ENCODE measurements around the gene C17orf78.
A peak's percentile ranks its signal among the peaks of the same experiment; 100 is the strongest.
"Not testable (repeated sequence)": the region's sequence is repeated elsewhere in the genome, so short reads cannot be mapped to it uniquely, and the experiment has no call there.

The C17orf78 gene

DNA sequence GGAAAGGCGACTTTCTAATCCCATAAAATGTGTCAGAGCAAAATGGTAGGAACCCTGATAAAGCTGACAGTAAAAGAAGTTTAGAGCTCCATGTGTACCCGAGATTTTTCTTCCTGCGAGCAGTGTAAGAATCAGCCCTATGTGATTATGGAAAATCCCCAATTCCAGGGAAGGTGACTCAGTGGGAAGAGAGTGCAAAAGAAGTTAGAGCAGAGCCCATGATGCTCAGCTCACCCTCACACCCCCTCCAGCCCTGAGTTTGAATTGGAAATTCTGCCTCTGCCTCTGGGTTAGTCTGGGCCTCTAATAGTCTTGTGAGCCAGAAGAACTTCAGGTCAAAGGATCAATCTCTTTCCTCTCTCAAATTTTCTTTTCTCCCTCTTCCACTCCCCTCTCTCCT lies 12.5 kb downstream of the C17orf78 start:
- DNase-seq = no peak

GRCh38 chr17:37389160-37389559 lies 13.4 kb downstream of the C17orf78 start:
- no peak for DNase-seq

DNA sequence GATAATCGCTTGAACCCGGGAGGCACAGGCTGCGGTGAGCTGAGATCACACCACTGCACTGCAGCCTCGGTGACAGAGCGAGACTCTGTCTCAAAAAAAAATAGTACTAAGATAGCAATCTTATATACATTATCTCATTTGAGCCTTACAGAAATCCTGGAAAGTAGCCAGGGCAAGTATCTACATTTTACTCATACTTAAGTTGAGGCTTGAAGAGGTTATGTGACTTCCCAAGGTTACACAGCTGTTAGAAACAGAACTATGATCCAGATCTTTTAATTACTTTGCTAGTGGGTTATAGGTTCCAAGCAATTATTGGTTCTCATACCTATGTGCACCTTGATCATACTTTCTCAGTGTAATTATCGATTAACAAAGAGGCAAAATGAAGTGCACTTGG lies 15.4 kb downstream of the C17orf78 start:
- no peak for DNase-seq

GRCh38 chr17:37392024-37392590 lies 16.3 kb downstream of the C17orf78 start:
- DNase-seq = no peak

- no peak for DNase-seq
Observed at GRCh38 chr17:37393352-37393751, 17.6 kb downstream of the C17orf78 start.

- DNase-seq = no peak
Observed at GRCh38 chr17:37399265-37399803, 23.5 kb downstream of the C17orf78 start.

DNA sequence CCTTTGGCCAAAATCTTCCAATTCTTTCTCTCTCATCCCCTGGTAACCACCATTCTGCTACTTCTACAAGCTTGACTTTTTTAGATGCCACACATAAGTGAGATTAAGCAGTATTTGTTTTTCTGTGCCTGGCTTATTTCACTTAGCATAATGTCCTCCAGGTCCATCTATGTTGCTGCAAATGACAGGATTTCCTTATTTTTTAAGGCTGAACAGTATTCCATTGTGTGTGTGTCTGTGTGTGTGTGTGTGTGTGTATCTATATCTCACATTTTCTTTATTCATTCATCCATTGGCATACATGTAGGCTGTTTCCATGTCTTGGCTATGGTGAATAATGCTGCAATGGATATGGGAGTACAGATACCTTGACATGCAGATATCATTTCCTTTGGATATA lies 24.7 kb downstream of the C17orf78 start:
- no peak for DNase-seq

DNA sequence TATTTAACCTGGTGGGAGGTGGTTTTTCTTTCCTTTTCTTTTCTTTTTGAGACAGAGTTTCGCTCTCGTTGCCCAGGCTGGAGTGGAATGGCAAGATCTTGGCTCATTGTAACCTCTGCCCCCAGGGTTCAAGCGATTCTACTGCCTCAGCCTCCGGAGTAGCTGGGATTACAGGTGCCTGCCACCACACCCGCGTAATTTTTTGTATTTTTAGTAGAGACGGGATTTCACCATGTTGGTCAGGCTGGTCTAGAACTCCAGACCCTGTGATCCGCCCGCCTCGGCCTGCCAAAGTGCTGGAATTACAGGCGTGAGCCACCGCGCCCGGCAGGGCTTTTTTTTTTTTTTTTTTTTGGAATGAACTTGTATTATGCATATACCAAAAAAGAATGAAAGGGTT lies 29.7 kb downstream of the C17orf78 start:
- not testable (repeated sequence) for DNase-seq

DNA sequence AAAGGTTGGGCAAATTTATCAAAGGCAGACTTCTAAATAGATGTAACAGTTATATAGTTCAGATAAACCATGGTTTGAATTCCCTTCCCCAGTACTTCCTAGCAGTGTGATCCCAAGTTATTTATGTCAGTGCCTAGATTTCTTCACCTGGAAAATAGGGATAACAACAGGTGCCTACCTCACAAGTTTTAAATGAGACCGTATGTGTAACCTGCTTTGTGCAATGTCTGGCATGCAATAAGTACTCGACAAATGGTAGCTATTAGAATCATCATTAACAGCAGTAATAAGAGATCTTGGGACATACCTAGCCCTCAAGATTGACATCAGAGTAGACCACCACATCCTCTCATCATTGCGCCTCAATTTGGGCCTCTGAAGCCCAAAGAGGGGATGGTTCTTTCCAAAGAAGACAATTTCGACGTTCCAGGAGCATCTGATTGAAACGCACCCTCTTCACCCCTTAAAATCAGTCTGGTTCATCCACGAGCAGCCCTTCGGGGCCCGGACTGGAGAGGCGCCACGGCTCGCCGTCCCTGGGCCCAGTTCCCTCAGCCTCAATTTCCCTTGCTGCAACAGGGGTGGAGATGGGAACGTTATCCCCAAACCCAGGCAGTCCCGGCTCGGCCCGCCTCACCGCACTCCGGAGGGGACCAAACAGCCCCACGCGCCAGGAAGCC lies 30.3 kb downstream of the C17orf78 start:
- no peak for DNase-seq

DNA sequence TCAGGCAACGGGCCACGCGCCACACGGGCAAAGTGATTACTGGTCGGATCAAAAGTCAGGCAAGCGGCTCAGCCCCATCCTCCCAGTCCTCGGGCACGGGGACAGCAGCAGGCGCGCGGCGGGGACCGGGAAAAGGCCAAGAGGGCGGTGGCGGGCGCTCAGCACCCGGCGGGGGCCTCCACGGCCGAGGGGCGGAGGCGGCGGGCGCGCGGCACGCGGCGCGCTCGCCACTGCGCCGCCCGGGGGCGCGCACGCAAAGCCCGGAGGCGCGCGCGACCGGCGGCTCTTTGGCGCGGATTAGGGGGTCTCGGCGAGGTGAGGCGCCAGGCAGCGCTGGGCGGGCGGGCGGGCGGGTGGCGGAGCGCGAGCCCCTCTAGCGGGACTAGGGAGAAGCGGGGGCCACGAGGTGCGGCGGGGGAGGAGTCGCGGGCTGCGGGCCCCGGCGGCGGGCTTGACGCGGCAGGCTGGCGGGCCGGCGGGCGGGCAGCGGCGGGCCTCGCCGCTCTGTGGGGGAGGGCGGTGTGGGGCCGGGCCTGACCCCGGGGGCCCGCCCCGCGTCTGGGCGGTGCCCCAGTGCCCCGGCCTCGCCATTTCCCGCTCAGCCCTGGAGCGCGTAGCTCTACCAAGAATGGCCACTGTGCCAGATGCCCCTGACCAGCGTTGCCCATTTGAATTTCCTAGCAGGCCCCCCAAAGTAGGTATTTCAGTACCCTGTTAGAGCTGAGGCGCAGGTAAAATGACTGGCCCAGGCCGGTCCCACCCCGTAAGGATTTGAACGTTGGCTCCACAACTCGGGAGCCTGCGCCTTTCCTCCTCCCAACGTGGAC lies 31.1 kb downstream of the C17orf78 start, which contains the start of the genes ACACA and TADA2A:
ACACA (minus strand) TSS at position 202 of the 827 bp plus-strand sequence. CDS start 537 bp downstream, outside the sequence.
TADA2A (plus strand) TSS at position 252 of the 827 bp plus-strand sequence. CDS start 4,480 bp downstream, outside the sequence.
- DNase-seq = peak; percentile 82

DNA sequence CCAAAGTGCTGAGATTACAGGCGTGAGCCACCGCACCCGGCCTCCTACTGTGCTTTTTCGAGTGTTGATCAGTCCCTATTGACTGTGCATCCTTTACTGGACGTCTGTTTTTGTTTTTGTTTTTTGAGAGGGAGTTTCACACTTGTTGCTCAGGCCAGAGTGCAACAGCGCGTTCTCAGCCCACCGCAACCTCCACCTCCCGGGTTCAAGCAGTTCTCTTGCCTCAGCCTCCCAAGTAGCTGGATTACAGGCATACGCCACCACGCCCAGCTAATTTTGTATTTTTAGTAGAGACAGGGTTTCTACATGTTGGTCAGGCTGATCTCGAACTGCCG lies 32.3 kb downstream of the C17orf78 start:
- DNase-seq = not testable (repeated sequence)

- no peak for DNase-seq
Observed at GRCh38 chr17:37410357-37410756, 34.6 kb downstream of the C17orf78 start.

DNA sequence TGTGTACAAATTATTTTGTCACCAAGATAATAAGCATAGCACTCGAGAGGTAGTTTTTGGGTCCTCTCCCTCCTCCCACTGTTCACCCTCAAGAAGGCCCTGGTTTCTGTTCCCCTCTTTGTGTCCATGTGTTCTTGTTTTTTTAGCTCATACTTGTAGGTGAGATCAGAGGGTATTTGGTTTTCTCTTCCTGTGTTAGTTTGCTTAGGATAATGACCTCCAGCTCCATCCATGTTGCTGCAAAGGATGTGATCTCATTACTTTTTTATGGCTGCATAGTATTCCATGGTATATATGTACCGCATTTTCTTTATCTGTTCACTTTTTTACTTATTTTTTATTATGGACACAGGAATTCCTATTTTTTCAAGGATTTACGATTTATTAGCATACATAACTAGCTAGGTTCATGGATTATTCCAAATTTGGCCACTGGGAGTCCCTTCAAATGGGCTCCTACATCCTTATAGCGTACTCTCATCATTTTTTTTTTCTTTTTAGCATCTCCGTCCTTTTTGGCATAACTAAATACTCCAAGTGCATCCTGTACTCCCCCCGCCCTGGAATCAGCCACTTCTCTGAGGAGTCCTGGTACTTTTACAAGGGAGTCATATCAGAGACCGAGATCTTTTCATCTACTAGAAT lies 38.2 kb downstream of the C17orf78 start:
- no peak for DNase-seq

GRCh38 chr17:37417852-37418251 lies 42.1 kb downstream of the C17orf78 start:
- DNase-seq = no peak

DNA sequence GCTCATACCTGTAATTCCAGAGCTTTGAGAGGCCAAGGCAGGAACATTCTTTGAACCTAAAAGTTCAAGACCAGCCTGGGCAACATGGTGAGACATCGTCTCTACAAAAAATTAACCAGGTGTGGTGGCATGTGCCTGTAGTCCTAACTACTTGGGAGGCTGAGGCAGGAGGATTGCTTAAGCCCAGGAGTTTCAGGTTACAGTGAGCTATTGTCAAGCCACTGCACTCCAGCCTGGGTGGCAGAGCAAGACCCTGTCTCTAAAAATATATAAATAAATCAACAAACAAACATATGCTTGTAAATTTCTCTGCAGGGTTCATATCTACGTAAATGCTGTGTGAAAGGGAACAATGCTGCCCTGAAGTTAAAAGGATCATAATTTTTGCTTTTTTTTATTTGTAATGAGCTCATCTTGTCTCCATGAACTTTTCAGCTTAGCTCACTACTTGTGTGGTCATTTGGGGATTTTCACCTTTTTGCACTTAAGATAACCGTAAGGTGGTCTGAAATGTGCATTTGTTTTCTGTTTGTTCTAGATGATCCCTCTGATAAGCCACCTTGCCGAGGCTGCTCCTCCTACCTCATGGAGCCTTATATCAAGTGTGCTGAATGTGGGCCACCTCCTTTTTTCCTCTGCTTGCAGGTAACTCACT lies 47.3 kb downstream of the C17orf78 start:
- DNase-seq = no peak

- no peak for DNase-seq
Observed at GRCh38 chr17:37425268-37425667, 49.5 kb downstream of the C17orf78 start.

DNA sequence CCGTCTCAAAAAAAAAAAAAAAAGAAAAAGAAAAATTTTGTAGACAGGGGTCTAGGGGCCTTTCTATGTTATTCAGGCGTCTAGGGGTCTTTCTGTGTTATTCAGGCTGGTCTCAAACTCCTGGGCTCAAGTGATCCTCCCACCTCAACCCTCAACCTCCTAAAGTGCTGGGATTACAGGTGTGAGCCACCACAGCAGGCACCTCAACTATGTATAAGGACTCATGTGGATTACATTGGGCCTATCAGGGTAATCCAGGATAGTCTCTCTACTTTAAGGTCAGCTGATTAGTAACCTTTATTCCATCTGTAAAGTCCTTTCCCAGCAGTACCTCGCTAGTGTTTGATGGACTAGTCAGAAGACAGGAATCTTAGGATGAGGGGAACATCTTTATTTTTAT lies 53.3 kb downstream of the C17orf78 start:
- DNase-seq = no peak

DNA sequence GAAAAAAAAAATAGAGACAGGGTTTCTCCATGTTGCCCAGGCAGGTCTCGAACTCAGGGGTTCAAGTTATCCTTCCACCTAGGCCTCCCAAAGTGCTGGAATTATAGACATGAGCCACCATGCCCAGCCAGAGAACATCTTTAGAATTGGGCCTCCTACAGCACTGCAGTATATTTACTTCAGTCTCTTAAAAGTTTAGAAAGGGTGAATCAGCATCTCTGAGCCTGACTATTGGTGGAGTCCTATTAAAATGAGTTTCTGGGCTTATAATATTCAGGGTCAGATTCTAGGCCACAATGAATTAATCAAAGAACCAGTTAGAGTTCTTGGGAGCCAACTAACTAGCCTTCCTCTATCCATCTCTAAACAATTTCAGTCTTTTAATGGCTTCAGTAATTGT lies 53.7 kb downstream of the C17orf78 start:
- DNase-seq = no peak

DNA sequence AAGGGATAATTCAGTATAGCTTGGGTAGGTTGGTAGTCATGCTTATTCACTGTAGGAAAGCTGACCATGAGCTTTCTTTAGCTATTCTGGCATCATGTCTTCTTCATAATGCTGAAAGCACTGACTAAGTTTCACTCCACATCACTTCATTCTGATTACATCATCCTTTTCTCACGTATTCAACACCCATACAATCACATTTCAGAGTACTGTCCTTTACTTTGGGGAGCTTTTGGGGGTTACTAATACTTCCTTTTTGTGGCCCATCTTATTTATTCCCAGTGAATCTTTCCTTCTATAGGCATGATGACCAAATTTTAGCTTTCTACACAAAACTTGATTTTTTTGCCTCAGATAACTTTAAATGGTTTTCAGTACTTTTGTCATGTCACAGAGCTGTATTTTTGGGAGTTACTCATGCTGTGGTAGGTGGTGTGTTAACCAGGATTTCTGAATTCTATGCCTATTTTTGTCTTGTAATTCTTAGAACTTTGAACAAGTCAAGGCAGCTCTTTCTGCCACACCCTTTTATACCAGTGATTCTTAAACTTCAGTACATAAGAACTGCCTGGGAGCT lies 54.4 kb downstream of the C17orf78 start:
- no peak for DNase-seq

- DNase-seq = no peak
Observed at GRCh38 chr17:37432671-37433070, 56.9 kb downstream of the C17orf78 start.

DNA sequence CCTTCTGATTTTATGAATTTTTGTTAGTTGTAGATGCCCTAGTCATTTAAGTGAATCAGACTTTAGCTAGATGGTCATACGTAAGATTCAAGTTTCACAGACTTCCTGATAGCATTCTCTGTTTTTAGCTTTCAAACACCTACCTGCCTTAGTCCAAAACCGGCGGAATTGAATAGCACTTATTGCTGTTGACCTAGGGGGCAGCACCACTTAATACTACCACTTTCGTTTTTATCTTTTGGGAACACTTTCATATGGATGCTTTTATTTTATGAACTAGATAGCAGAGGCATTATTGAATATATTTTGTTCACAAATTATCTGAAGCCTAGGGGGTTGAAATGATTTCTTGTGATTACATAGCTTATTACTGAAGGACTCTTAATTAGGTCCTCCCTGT lies 62.4 kb downstream of the C17orf78 start:
- no peak for DNase-seq

DNA sequence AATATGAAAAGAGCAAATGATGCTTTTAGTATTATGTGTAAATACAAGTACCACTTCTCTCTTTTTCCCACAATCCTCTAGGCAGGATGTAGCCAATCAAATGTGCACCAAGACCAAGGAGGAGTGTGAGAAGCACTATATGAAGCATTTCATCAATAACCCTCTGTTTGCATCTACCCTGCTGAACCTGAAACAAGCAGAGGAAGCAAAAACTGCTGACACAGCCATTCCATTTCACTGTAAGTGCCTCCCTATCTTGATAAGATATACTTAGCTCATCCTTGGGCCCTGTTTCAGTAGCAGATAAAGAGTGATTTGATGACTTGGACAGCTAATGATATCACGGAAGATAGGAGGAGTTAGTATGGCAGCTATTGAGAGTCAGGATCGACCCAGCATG lies 64.6 kb downstream of the C17orf78 start:
- DNase-seq = no peak

Data from COR-L47 (cell line).